DMS 273 (cell line): ENCODE results near the gene LY86.

Experiments used
- DNase-seq: peaks from one replicate; lab custom pipeline; 2025; ENCODE audit not compliant: unreplicated experiment; lab: John Stamatoyannopoulos, UW

Gene LY86

DNA sequence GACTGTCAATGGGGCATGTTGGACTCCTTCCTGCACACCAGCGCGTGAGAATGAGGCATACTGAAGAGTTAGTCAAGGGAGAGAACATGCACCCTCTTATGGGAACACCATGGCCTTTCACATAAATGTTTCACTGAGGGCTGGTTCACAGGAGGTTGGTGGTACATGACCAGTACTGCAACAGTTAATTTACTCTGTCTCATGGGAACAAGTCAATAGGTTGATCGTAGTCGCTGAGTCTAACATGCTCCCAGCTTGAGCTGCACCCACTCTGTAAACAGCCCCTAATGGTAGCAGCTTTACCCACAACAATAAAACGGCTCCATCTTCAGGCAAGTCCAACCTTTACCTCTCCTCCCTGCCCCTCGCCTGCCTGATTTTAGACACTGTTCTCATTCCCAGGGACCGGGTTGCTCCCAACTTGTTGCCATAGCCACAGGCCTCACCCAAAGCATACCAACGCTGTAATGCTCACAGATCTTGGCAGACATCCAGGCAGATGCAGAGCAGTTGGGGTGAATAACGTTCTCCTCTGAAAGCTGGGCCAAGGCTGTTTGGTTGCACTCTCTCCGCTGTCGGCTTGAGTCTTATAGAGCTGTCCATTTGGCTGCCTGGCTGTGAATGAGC lies 111.3 kb downstream of the LY86 start:
- DNase-seq, result peak; percentile 99

DNA sequence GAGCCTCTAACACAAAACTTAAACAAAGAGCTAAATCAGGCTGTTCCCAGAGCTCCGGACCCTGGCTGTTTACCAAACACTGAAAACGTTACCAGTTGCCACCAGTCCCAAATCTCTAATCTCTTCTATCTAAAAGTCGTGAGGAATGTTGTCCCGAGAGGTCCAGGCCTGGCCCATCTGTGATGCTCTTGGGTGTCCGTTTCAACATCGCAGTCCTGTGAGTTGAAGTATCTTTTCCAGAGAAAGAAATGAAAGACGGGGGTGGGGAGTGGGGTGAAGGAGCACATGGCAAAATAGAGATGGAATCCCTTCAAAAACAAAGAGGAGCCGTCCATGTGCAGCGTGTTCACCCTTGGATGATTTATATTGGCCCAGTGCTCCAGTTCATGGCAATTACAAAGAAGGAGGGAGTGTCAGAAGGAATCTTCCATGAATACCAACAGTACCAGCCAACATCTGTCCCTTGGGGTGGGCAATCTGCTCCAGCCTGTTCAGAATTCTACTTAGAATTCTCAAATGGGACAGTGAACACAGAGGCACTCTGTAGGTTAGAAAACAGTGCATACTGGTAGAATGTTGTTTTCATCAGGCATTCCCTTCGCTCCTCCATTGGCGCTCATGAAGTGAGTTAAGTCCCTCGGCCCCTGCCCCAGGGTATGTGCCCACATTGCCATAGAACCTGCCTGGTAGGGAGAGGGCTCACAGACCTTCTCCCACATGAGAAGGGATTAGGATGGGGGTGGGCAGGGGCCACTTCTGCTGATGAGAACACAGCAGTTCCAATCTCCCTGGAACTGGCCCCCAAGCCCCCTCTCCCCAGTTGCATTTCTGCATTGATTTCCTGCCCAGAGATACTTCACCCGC lies 112.1 kb downstream of the LY86 start:
- DNase-seq, result peak; percentile 86

DNA sequence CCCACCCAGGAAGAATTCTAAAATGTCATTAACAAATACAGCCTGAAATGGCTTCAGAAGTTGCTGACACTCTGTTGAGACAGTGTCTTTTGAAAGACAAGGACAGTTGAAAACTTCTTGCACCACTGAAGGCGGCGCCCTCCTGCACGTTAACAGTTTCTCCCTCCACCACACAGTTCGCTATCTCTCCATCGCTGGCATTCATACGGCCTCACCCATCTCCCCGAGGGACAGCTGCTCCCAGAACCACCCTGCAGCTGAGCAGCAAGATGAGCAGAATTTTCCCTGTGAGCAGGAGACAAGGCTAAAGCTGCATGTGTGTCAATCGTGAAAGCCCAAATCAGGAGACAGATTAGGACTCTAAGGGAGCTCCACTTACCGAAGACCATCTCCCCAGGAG lies 113.3 kb downstream of the LY86 start:
- no peak for DNase-seq

DNA sequence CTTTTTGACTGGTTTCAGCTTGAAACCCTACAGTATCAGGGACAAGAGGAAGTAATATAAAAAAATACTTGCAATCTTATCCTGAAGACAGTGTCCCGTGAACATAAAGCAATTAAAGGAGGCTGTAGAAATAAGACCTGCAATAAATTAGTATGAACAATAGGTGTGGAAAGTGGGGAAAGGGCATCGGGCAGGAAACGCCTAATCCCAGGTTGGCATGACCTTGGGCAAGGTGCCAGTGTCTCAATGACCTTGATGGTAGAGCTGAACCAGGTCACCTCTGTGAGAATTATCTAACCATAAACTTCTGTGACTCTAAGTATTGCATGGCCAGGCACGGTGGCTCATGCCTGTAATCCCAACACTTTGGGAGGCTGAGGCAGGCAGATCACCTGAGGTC lies 115.2 kb downstream of the LY86 start:
- DNase-seq, result no peak
